Stomach (tissue), 4 donors: ENCODE measurements around the gene EFCAB5.
"Not testable (repeated sequence)": the region's sequence is repeated elsewhere in the genome, so short reads cannot be mapped to it uniquely, and the experiment has no call there.

Experiments used
- CTCF ChIP-seq, 7 experiments: fragments of 450-650 bp in 4 of 7; fragments of 200-600 bp in 3 of 7; sonication (generic) in 3 of 7; IDR thresholded peaks; one replicate each; pipeline ENCODE4 v1.5.1; 2016 to 2019; ENCODE audit warnings: antibody characterized with exemption in 7 of 7, control low read depth in 2 of 7, mild to moderate bottlenecking in 1 of 7
- EP300 ChIP-seq: sonication (generic); formaldehyde crosslinking; IDR thresholded peaks from one replicate; pipeline ENCODE4 v1.6.1; 2017; ENCODE audit warnings: antibody characterized with exemption
- POLR2AphosphoS5 ChIP-seq, 3 donors: sonication (generic); formaldehyde crosslinking; IDR thresholded peaks; one replicate each; pipeline ENCODE4 v1.6.1; 2016; ENCODE audit warnings: antibody characterized with exemption in 3 of 3

GRCh38 chr17:30025325-30025724 lies 83.9 kb downstream of the EFCAB5 start:
- TF ChIP-seq POLR2AphosphoS5 (IDR thresholded peaks at IDR 0.05); CTCF (IDR thresholded peaks at IDR 0.05); EP300: not testable (repeated sequence)
